ENCODE data around the gene TPRN. TPM values are rescaled to one million over a fixed set of nuclear protein-coding genes. Genes with fewer than 3 reads are reported as not detected.

The TPRN gene
- total and polyA plus RNA-seq, 2 donors (not counting 3 experiments of a cell fraction or from before 2014, with no cell fraction given) = 4.3 to 12.4 TPM

- Histone ChIP-seq H3K9me1 (replicated peaks; ENCODE audit: control insufficient read depth, extremely low read depth, insufficient read depth, low read length) (no peaks in the 10 kb centered on the region), H3K4me2 (ENCODE audit: insufficient read depth, low read length) (no peak overlapping the region), H3K4me1 (ENCODE audit: control insufficient read depth, extremely low read depth, insufficient read depth, low read length) (peaks cover 13% of the 10 kb centered on the region), H3K9ac (replicated peaks; ENCODE audit: extremely low read depth, insufficient read depth, low read length) (no peak overlapping the region), H3K79me2 (ENCODE audit: control insufficient read depth, insufficient read depth, low read length) (peaks cover 21% of the 10 kb centered on the region), H3K9me3 (replicated peaks; ENCODE audit: control insufficient read depth, insufficient read depth, low read length) (no peaks in the 10 kb centered on the region), H2AFZ (ENCODE audit: low read depth, low read length) (no peak overlapping the region), H3K27me3 (ENCODE audit: control insufficient read depth in 2 of 2, insufficient read depth in 2 of 2, low read length in 2 of 2) (no peaks in the 10 kb centered on the region), H3K4me3 (replicated peaks in 1 of 3; ENCODE audit: insufficient read depth in 1 of 3, low read depth in 1 of 3, low read length in 3 of 3) (no peak overlapping the region), H4K20me1 (replicated peaks; ENCODE audit: control insufficient read depth, extremely low read depth, insufficient read depth, low read length) (no peaks in the 10 kb centered on the region), H3K27ac (ENCODE audit: insufficient read depth, low read depth, low read length) (no peak overlapping the region), H3K36me3 (ENCODE audit: control insufficient read depth in 2 of 2, extremely low read depth in 1 of 2, insufficient read depth in 2 of 2, low read length in 2 of 2) (peaks cover 6 to 16% of the 10 kb centered on the region in 2 experiments)
- no TSS peak for BruUV-seq (replicated peaks)
- intact Hi-C loops (cut with micrococcal nuclease) (no loop called here), dilution Hi-C loops (cut with MboI; ENCODE audit: extremely low pct_ligation_motif_present, low sequenced_read_pairs) (no loop called here)
- ChIA-PET CTCF (interaction anchor here (1.3 to 2.7 kb wide), 3 partner anchors 8 to 13 kb away, joined by 3 to 15 read pairs (median 13); partner anchors contain the start of gene NELFB), POLR2A (interaction anchor here (0.9 to 1.0 kb wide), 2 partner anchors 19 to 31 kb away, joined by 3 to 4 read pairs; no protein-coding TSS in a partner anchor)
- no peak for DNase-seq (ENCODE audit: low read depth, low spot score)
- TF ChIP-seq CTCF (IDR thresholded peaks at IDR 0.05; ENCODE audit: extremely low read depth in 1 of 2, insufficient read depth in 1 of 2, low read depth in 1 of 2, low read length in 2 of 2) = no peak
- TF ChIP-seq POLR2A (IDR thresholded peaks at IDR 0.05; ENCODE audit: low read depth, low read length) = no peak
- TF ChIP-seq MYC (IDR thresholded peaks at IDR 0.05; ENCODE audit: low read depth, low read length) = no peak
- no peak for TF ChIP-seq EZH2 (IDR thresholded peaks at IDR 0.05; ENCODE audit: borderline replicate concordance, low read depth, low read length, severe bottlenecking)
- TF ChIP-seq MAX (IDR thresholded peaks at IDR 0.05; ENCODE audit: insufficient read depth, insufficient read length) = no peak
- no peak for TF ChIP-seq JUN (IDR thresholded peaks at IDR 0.05; ENCODE audit: borderline replicate concordance, insufficient read depth, insufficient read length, low read depth)
- no peak for FAIRE-seq
Observed at GRCh38 chr9:137245450-137246421, 45.2 kb upstream of the TPRN start.
